ENCODE data around the gene MAST3. TPM values are rescaled to one million over a fixed set of nuclear protein-coding genes. Genes with fewer than 3 reads are reported as not detected.

MAST3 gene
- total and polyA plus RNA-seq, 4 donors: 4.3 to 10.6 (median 6.7) TPM

DNA sequence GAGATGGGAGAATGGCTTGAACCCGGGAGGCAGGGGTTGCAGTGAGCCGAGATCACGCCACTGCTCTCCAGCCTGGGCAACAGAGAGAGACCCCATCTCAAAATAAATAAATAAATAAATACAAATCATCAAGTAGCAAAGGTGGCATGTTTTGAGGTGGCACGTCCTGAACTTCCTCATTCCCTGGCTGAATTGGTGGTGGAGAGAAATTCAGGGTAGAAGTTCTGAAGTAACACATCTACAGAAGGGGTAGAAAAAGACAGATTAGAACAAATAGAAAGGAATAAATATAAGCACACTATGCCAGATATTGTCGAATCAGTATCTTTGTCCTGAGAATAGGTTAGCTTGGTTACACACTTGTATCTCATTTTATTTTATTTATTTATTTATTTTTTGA, 82.4 kb downstream of the MAST3 start:
- Histone ChIP-seq H3K27me3 (ENCODE audit: control insufficient read depth in 4 of 4, insufficient read depth in 4 of 4, low read length in 3 of 4) (no peaks in the 10 kb centered on the region), H3K9ac (ENCODE audit: low read depth in 1 of 2, low read length in 2 of 2) (no peak overlapping the region), H3K36me3 (ENCODE audit: control insufficient read depth in 4 of 4, insufficient read depth in 3 of 4, low read depth in 1 of 4, low read length in 3 of 4) (peaks cover 0 to 3% (median under 1%) of the 10 kb centered on the region in 4 donors), H3K9me3 (ENCODE audit: control insufficient read depth in 4 of 4, low read length in 3 of 4) (no peaks in the 10 kb centered on the region), H3K4me1 (ENCODE audit: control insufficient read depth in 4 of 4, insufficient read depth in 4 of 4, low read length in 3 of 4) (no peaks in the 10 kb centered on the region), H3K27ac (ENCODE audit: low read depth in 1 of 2, low read length in 2 of 2) (no peak overlapping the region), H3K4me3 (ENCODE audit: low read depth in 1 of 3, low read length in 3 of 3) (no peak overlapping the region)
- 92% methylated on average over 5 of the region's 5 CpGs for WGBS
- DNase-seq (ENCODE audit: low spot score): no peak
- TF ChIP-seq EGR1 (IDR thresholded peaks at IDR 0.05; ENCODE audit: low read depth in 2 of 2) (no peak), HNF4A (conservative IDR thresholded peaks at IDR 0.05) (no peak), SP1 (IDR thresholded peaks at IDR 0.05) (no peak), GABPA (IDR thresholded peaks at IDR 0.05 in 1 of 2, conservative IDR thresholded peaks at IDR 0.05 in 1 of 2) (no peak), RAD21 (IDR thresholded peaks at IDR 0.05) (no peak), NR2F2 (IDR thresholded peaks at IDR 0.05) (no peak), FOXA1 (IDR thresholded peaks at IDR 0.05) (no peak), RXRA (IDR thresholded peaks at IDR 0.05) (no peak), JUND (IDR thresholded peaks at IDR 0.05) (no peak), FOXA2 (IDR thresholded peaks at IDR 0.05) (no peak), YY1 (IDR thresholded peaks at IDR 0.05) (no peak), HNF4G (IDR thresholded peaks at IDR 0.05) (no peak), TAF1 (conservative IDR thresholded peaks at IDR 0.05) (no peak)
- TF ChIP-seq, protein P1, sequence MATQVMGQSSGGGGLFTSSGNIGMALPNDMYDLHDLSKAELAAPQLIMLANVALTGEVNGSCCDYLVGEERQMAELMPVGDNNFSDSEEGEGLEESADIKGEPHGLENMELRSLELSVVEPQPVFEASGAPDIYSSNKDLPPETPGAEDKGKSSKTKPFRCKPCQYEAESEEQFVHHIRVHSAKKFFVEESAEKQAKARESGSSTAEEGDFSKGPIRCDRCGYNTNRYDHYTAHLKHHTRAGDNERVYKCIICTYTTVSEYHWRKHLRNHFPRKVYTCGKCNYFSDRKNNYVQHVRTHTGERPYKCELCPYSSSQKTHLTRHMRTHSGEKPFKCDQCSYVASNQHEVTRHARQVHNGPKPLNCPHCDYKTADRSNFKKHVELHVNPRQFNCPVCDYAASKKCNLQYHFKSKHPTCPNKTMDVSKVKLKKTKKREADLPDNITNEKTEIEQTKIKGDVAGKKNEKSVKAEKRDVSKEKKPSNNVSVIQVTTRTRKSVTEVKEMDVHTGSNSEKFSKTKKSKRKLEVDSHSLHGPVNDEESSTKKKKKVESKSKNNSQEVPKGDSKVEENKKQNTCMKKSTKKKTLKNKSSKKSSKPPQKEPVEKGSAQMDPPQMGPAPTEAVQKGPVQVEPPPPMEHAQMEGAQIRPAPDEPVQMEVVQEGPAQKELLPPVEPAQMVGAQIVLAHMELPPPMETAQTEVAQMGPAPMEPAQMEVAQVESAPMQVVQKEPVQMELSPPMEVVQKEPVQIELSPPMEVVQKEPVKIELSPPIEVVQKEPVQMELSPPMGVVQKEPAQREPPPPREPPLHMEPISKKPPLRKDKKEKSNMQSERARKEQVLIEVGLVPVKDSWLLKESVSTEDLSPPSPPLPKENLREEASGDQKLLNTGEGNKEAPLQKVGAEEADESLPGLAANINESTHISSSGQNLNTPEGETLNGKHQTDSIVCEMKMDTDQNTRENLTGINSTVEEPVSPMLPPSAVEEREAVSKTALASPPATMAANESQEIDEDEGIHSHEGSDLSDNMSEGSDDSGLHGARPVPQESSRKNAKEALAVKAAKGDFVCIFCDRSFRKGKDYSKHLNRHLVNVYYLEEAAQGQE (IDR thresholded peaks at IDR 0.05): no peak
- TF ChIP-seq, protein P2, sequence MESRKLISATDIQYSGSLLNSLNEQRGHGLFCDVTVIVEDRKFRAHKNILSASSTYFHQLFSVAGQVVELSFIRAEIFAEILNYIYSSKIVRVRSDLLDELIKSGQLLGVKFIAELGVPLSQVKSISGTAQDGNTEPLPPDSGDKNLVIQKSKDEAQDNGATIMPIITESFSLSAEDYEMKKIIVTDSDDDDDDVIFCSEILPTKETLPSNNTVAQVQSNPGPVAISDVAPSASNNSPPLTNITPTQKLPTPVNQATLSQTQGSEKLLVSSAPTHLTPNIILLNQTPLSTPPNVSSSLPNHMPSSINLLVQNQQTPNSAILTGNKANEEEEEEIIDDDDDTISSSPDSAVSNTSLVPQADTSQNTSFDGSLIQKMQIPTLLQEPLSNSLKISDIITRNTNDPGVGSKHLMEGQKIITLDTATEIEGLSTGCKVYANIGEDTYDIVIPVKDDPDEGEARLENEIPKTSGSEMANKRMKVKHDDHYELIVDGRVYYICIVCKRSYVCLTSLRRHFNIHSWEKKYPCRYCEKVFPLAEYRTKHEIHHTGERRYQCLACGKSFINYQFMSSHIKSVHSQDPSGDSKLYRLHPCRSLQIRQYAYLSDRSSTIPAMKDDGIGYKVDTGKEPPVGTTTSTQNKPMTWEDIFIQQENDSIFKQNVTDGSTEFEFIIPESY (IDR thresholded peaks at IDR 0.05): no peak
- TF ChIP-seq, protein P3, sequence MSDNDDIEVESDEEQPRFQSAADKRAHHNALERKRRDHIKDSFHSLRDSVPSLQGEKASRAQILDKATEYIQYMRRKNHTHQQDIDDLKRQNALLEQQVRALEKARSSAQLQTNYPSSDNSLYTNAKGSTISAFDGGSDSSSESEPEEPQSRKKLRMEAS (IDR thresholded peaks at IDR 0.05): no peak
- TF ChIP-seq, protein P4, sequence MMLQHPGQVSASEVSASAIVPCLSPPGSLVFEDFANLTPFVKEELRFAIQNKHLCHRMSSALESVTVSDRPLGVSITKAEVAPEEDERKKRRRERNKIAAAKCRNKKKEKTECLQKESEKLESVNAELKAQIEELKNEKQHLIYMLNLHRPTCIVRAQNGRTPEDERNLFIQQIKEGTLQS (IDR thresholded peaks at IDR 0.05): no peak
- TF ChIP-seq, protein P5, sequence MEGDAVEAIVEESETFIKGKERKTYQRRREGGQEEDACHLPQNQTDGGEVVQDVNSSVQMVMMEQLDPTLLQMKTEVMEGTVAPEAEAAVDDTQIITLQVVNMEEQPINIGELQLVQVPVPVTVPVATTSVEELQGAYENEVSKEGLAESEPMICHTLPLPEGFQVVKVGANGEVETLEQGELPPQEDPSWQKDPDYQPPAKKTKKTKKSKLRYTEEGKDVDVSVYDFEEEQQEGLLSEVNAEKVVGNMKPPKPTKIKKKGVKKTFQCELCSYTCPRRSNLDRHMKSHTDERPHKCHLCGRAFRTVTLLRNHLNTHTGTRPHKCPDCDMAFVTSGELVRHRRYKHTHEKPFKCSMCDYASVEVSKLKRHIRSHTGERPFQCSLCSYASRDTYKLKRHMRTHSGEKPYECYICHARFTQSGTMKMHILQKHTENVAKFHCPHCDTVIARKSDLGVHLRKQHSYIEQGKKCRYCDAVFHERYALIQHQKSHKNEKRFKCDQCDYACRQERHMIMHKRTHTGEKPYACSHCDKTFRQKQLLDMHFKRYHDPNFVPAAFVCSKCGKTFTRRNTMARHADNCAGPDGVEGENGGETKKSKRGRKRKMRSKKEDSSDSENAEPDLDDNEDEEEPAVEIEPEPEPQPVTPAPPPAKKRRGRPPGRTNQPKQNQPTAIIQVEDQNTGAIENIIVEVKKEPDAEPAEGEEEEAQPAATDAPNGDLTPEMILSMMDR (IDR thresholded peaks at IDR 0.05; ENCODE audit: low read depth, low read length, missing input control): no peak

Data from liver (tissue), 9 donors.